ENCODE results near the gene GSTM4. TPM values are rescaled to one million over a fixed set of nuclear protein-coding genes. Genes with fewer than 3 reads are reported as not detected.
"Not testable (repeated sequence)": the region's sequence is repeated elsewhere in the genome, so short reads cannot be mapped to it uniquely, and the experiment has no call there.

GSTM4 gene
- total RNA-seq, 1 donor from 2014 or later = 5.8 TPM

DNA sequence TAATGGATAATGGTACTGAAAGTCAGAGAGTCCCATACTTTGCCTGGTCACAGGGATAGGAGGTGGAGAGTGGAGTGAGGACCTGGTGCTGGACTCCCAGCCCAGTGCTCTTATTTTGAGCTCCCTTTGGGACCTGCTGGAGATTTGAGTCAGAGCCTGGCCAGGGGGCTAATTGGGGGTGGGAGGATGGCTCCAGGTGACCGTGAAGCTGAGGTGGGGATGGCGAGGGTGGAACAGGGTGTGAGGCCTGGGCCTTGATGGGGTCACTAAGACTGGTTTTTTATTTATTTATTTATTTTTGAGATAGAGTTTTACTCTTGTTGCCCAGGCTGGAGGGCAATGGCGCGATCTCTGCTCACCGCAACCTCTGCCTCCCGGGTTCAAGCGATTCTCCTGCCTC is 18.5 kb upstream of the GSTM4 start:
- no peak for DNase-seq (ENCODE audit: low read depth)

DNA sequence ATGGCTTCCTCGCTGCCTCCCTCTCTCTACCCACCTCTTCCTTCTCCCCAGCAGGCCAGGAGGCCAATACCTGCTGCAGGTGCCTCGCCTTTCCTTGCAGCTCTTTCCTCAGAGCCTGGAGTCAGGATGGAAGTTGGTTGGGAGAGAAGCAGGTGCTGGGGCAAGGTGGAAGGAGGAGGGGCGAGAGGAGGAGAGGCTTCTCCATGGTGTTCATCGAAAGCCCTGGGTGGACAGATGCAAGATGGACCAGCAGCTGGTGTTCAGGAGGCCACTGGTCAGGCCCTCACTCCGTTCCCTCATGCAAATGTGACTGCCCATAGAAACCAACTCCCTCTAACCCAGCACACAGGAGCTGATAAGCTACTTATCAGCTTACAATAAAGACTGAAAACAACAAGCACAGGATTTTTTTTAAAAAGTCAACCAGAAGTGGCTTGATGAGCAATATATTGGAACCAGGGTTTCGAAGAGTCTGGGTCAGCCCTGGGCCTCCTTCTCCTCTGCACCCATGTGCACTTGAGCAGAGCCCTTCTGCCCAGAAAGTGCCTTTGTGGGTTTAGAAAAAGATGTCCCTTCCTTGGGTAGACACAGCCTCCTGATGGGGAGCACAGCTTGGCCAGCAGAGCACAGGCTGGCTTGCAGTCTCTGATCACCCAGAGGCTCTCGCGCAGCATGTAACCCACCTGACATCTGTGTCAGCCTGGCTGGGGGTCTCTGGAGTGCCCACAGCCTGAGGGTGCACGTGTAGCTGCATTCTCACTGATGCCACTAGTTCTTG is 16.6 kb upstream of the GSTM4 start:
- no peak for DNase-seq (ENCODE audit: low read depth)

DNA sequence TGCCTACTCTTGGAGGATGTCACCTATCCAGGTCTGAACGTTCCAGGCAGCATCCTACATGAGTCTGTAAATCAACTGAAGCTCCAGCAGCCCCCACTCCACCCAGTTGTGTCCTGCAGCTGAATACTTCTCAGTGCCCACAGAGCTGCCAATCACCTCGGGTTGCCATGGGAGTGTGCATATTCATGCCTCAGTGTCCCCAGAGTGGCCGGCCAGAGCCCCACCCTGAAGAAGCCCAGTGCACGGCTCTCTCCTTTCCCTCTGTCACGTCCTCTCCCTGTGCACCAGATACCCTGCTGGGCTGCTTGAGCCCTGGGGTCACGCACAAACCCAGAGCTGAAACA is 16.1 kb upstream of the GSTM4 start:
- DNase-seq (ENCODE audit: low read depth) = no peak

DNA sequence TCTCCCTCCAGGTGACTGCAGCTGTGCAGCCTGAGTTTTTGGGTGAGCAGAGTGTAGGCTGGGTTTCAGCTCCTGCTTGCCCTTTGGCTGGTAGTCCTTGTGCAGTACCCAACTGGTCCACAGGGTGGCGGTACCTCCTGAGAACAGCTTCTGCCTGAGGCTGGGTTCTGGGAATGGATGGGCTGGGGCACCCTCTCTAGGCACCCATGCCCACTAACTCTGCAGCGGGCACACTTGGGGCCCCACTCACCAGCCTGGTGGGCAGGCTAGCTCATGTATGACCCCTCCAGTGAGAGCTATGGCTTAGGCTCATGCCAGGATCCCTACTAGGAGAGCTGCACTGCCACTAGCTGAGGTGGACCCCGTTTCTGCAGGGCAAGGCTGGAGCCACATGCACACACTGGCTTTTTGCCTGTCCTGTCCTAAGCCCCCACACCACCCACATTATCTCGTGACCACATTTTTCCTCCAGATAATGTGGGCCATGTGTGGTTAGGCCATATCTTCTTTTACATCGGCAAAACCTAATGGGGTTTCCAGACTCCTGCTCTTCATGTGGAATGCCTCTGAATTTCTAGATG is 15.5 kb upstream of the GSTM4 start:
- peak; percentile 78 for DNase-seq (ENCODE audit: low read depth)

DNA sequence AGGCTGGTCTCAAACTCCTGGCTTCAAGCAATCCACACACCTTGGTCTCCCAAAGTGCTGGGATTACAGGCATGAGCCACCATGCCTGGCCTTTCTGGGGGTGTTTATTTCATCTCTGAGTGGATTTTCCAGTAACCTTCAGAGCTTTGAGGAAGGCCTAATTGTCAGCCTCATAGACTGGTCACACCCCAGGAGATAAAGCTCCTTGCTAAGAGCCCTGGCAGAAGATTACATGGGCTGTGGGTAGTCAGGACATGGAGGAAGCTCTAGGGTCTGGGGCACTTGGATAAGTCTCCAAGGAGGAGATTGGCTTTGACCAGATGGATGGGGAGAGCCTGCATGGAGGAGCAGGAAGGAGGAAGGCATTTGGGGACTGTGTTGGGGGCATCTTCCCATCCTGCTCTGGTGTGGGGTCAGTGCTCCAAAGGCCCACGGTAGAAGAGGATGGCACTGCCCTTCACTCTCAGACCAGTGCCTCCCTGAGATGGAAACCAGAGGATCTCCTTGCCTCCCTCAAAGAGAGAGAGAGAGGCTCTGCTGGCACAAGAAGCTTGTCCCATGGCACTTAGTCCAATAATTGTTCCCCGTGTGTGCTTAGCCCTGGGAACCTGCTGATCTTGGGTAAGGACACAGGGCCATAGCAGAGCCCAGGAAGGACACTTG is 14.7 kb upstream of the GSTM4 start:
- no peak for DNase-seq (ENCODE audit: low read depth)

DNA sequence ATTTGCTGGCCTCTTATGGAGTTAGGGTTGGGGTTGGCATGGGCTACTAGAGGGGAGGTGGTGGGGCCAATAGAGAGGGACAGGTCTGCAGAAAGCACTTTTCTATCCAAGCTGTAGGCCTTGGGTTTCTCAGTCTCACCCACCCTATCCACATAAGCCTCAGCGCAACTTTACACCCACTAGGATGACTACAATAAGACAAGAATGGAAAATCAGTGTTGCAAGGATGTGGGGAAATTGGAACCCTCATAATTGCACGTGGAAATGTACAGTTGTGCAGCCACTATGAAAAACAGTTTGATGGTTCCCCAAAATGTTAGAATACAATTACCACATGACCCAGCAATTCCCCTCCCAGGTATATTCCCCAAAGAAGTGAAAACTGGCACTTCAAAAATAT is 14.0 kb upstream of the GSTM4 start:
- no peak for DNase-seq (ENCODE audit: low read depth)

DNA sequence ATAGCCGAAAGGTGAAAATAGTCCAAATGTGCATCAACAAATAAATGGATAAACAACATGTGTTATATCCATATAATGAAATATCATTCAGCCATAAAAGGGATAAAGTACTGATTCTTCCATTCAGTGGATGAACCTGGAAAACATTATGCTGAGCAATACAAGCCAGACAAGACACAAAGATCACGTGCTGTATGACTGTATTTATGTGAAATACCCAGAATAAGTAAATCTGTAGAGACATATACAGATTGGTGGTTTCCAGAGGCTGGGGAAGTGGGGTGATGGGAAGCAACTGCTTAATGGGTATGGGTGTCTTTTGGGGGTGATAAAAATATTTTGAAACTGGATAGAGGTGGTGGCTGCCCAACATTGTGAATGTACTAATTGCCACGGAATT is 13.3 kb upstream of the GSTM4 start:
- no peak for DNase-seq (ENCODE audit: low read depth)

DNA sequence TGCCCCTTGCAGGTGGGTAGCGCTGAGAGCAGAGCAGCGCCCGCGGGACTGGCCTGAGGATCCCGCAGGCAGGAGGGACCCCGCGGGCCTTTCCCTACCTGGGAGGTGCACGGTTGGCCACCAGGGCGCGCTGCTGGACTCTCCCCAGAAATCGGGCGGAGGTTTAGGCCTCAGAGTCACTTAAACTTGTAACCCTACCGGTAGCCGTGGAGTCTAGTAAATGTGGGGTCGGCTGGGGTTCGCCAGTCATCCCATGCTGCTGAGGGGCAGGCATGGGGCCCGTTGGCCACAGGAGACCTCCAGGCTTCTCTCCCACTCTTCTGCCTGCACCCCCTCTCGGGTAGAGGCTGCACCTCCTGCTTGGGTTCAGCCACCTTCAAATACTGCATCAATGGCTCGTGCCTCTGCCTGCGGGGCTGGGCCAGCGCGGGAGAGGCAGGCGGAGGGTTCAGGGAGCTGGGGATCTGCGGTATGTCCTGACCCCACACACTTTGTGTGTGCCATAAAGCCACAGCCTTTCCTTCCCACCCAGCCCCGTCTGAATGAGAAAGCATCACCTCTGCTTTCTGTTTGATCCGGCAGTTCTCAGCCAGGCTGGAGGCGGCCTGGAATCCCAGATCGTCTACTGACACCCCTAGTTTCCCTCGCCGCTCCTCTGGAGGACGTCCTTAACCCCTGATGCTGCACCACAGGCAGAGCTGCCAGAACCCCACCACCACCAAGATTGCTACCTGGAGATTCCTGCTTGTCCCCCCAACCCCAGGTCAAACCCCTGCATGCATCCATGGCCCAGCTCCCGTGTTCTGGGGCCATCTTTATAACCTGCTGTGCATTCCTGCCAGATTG is 12.3 kb upstream of the GSTM4 start:
- peak; percentile 73 for DNase-seq (ENCODE audit: low read depth)

DNA sequence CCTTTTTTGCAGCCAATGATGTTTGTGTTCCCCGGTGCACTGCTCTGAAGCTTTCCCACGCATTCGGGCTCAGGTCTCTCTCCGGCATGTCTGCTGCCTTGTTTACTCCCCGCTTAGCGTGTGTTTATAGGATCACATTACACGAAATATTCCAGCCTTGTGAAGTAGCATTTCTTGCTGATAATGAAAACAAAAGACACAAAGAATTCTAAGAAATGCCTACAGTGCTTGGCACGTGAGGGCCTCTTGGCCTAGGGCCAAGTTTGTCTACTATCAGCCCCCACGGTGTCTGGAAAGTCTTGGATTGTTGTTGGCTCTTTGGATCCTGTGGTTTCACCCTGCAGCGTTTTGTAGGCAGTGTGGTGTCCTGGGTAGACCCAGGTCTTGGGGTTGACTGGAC is 11.2 kb upstream of the GSTM4 start:
- DNase-seq (ENCODE audit: low read depth) = no peak

DNA sequence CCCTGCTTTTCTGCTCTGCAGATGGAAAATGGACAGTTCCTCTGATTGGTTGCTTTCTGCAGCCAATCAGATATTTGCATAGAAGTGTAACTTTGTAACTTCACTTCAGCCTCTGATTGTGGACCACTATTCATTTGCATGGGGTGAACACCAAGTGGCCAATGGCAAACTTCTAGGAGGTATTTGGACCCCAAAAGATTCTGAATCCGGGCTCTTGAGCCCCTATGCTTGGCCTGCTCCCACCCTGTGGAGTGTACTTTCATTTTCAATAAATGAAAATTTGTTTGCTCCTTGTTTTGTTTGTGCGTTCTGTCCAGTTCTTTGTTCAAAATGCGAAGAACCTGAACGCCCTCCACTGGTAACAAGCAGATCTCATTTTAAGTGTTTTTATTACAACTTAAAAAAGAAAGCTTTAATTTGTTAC is 6.4 kb upstream of the GSTM4 start:
- peak; percentile 63 for DNase-seq (ENCODE audit: low read depth)

DNA sequence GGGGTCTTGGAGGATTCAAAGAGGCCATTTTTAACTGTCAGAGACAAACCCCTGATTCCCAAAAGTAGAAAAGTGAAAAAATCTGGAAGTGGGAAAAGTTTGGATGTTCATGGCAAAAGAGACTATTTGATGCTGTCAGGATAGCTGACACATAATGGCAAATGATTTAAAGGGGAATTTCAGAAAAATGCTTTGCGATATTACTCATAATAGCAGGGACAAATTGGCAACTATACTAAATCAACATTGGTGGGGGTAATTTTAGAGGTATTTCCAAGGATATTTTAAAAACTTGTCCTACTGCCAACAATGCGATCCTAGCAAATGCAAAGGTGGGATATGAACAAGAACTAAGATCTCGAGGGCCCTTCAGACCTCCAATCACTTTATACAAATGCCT is 5.3 kb upstream of the GSTM4 start:
- no peak for DNase-seq (ENCODE audit: low read depth)

DNA sequence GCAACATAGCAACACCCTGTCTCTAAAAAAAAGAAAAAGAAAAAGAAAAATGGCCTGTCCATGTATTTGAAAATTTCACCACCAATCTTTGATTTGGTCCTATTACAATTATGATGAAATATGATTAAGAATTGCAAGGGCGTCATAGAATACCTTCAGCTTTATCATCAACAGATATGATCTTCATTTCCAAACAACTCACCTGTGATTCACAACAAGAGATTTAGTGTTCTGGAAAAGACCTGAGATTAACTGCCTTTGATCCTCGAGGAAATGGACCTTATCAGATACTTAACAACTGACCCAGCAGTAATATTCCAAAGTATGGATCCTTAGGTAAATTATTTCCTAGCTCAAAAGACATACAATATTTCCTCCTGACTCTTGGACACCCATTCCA is 3.5 kb upstream of the GSTM4 start:
- no peak for DNase-seq (ENCODE audit: low read depth)

DNA sequence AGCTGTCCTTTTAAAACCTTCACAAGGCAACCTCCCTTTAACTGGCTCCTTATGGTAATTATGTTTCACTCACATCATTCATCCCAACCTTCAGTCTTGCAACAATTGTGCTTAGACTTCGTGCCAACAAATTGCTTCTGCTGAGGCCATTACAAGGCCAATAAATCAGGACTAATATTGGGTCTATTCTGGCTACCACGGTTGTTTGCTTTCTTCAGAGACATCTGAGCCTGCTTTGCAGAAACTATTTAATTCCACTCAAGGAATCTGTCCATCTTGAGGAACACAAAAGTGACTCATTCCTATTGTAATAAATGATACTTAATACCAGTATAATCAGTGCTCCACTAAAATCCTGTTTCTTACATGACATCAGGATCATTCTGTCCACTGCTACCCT is 2.6 kb upstream of the GSTM4 start:
- DNase-seq (ENCODE audit: low read depth) = no peak

DNA sequence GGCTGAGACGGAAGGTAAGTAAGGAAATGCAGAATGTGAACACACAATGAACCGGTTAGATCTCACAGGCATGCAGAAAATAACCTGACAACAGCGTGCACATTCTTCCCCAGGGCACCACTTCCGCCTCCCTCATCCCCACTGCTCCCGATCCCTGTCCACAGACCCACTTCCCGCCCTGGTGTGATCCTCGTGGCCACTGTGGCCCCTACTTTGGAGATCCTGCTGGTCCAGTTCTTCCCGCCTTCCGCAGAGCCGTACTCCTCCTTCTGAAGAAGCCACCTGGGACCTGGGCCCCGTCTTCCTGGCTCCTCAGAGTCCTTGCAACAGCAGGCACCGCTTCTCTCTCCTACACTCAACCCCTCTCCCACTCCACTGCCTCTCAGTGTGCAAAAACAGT is 1.4 kb upstream of the GSTM4 start:
- DNase-seq (ENCODE audit: low read depth) = no peak

DNA sequence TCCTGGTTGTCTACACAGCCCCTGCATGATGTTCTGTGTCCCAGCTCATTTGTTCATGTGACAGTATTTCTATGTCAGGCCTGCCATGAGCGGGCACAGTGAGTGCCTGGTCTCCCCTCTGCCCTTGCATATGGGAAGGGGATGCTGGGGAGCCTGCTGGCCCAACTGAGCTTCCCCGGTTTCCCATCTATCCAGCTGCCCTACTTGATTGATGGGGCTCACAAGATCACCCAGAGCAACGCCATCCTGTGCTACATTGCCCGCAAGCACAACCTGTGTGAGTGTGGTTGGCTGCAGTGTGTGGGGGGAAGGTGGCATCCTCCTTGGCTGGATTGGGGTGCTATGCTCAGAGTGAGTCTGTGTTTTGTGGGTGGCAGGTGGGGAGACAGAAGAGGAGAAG is 1.5 kb downstream of the GSTM4 start:
- no peak for DNase-seq (ENCODE audit: low read depth)

DNA sequence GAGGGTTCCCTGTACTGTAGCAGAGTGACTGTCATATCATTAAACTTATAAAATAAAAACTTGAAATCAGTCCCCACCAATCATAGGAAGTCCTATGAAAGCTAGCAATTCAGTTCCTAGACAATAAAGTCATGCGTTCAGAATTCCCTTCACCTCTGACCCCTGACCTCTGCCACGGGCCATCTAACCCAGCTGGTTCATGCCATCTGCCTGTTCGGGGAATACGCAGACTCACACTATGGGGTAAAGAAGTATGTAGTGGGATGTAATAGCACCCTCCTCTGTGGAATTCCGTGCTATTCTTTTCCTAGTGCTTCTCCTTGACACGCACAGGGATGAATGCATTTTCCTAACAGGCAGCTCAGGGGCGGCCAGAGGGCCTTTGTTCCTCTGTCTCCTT is 2.1 kb downstream of the GSTM4 start:
- no peak for DNase-seq (ENCODE audit: low read depth)

DNA sequence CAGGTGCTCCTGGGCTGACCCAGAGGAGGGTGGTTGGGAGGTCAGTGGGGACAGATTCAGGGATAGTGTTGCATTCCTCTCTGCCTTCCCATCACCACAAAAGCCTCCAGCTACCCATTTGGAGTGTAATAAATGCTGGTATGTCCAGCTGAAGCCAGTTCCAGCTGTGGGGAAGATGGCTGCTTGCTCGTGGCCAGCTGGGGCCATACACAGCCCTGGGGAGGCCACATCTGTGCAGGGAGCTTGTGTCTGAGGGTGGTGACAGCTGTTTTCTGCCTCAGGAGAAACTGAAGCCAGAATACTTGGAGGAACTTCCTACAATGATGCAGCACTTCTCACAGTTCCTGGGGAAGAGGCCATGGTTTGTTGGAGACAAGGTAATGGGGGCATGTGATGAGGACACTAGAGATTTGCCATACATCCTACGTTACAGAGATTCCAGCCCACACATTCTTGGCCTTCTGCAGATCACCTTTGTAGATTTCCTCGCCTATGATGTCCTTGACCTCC is 2.7 kb downstream of the GSTM4 start:
- peak; percentile 40 for DNase-seq (ENCODE audit: low read depth)

DNA sequence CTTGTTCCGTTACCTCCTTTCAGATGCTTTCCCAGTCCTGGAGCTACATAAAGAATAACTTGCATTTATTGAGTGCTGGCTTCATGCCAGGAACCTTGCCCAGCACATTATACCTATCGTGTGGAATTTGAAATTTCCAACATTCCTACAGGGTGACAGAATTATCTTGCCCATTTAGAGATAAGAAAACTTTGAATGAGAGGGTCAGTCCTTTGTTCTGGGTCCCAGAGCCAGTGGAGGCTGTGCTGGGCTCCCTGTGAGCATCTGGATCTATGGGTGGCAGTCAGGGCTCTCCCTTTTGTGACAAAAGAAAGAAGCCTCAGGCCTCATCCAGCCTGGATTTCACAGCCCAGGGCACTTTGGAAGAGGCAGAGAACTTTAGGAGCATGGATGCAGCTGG is 3.2 kb downstream of the GSTM4 start:
- DNase-seq (ENCODE audit: low read depth) = no peak

DNA sequence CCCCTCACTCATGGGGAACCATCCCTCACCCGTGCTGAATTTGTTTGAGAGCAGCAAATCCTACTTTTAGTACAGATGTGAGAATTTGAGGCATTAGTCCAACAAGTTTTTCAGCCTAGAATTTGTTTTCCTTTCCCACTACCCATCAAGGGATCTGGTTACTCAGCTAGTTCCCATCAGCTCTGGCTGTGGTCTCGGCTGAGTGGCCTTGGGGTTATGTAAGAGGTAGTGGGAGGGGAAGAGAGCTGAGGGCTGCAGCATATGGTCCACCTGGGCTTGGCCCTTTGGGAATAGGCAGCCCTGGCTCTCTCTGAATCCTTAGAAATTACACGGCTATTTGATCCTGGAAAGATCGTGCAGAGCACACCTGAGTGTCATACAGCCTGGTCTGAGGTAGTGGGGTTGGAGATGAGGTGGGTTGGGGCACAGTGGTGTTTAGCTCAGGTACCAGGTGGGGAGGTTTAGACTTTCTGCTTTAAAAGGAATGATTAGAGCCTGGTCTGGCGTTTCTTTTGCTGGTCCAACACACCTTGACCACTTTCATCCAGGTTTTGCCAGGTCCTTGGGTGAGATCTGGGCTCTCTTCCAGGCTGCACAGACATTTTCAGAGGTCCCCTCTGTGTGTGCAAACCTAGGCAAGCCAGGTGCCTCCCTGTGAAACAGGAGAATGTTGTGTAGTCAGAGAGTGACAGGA is 4.2 kb downstream of the GSTM4 start:
- no peak for DNase-seq (ENCODE audit: low read depth)

DNA sequence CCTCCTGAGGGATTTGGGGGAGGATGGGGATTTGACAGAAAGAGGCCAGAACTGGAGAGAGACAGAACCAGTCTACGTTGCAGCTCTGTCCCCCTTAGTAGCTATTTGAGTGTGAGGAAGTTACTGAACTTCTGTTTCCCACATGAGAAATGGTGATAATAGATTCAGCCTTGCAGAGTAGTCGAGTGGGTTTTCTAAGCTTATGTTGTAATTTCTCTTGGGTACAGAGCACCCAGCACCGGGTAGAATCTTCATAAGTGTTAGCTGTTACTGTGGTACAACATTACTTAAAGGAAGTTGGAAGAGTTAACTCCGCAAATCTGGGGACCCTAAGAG is 4.8 kb downstream of the GSTM4 start:
- DNase-seq (ENCODE audit: low read depth) = not testable (repeated sequence)

DNA sequence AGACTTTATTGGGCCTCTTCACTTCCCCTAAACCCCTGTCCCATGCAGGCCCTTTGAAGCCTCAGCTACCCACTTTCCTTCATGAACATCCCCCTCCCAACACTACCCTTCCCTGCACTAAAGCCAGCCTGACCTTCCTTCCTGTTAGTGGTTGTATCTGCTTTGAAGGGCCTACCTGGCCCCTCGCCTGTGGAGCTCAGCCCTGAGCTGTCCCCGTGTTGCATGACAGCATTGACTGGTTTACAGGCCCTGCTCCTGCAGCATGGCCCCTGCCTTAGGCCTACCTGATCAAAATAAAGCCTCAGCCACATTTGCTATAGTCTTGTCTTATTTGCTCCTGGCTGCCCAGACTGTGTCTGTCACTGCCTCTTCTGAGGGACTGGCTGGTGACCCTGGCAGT is 5.5 kb downstream of the GSTM4 start:
- DNase-seq (ENCODE audit: low read depth) = no peak

All from myocyte (in vitro differentiated cells).